H9 (cell line): ENCODE measurements around the gene TMCO4. TPM values are rescaled to one million over a fixed set of nuclear protein-coding genes. Genes with fewer than 3 reads are reported as not detected.

Source experiments
- DNase-seq: peaks from one replicate; pipeline ENCODE4 v3.0.0-alpha.2; 2017
- H2AFZ ChIP-seq: one replicate; pipeline ENCODE4 v1.6.1; 2013; ENCODE audit warnings: mild to moderate bottlenecking, low read length, control low read depth, moderate library complexity
- H2AK5ac ChIP-seq: 2 replicates; pipeline ENCODE4 v1.6.1; 2013; ENCODE audit warnings: low read length, control low read depth, mixed read lengths; ENCODE audit not compliant: insufficient read length
- H2BK120ac ChIP-seq: one replicate; pipeline ENCODE4 v1.6.1; 2013; ENCODE audit warnings: low read depth, mild to moderate bottlenecking, low read length, control low read depth, inconsistent platforms; ENCODE audit not compliant: poor library complexity, severe bottlenecking
- H2BK12ac ChIP-seq: 2 replicates; pipeline ENCODE4 v1.6.1; 2013; ENCODE audit warnings: low read length, control low read depth, mixed read lengths, low read depth; ENCODE audit not compliant: insufficient read length
- H2BK15ac ChIP-seq: 2 replicates; pipeline ENCODE4 v1.6.1; 2013; ENCODE audit warnings: low read depth, low read length, control low read depth
- H2BK20ac ChIP-seq: one replicate; pipeline ENCODE4 v1.6.1; 2013; ENCODE audit warnings: low read depth, mild to moderate bottlenecking, low read length, control low read depth, inconsistent platforms; ENCODE audit not compliant: poor library complexity, severe bottlenecking
- H2BK5ac ChIP-seq: 2 replicates; pipeline ENCODE4 v1.6.1; 2013; ENCODE audit warnings: low read length, control low read depth, mixed read lengths; ENCODE audit not compliant: insufficient read length
- H3K14ac ChIP-seq: 2 replicates; pipeline ENCODE4 v1.6.1; 2013; ENCODE audit warnings: low read length, control low read depth; ENCODE audit not compliant: insufficient read depth
- H3K18ac ChIP-seq: 2 replicates; pipeline ENCODE4 v1.6.1; 2013; ENCODE audit warnings: low read depth, mild to moderate bottlenecking, mixed read lengths, low read length, control low read depth; ENCODE audit not compliant: insufficient read length
- H3K23ac ChIP-seq: 2 replicates; pipeline ENCODE4 v1.6.1; 2013; ENCODE audit warnings: low read length, control low read depth, mixed read lengths, low read depth; ENCODE audit not compliant: insufficient read length
- H3K23me2 ChIP-seq: 2 replicates; pipeline ENCODE4 v1.6.1; 2013; ENCODE audit warnings: low read depth, mild to moderate bottlenecking, mixed read lengths, low read length, control low read depth; ENCODE audit not compliant: insufficient read length, poor library complexity, severe bottlenecking
- H3K27ac ChIP-seq: 2 replicates; pipeline ENCODE4 v1.5.1; 2013; ENCODE audit warnings: low read length, control low read depth, mixed read lengths, low read depth; ENCODE audit not compliant: insufficient read length
- H3K27me3 ChIP-seq: 2 replicates; pipeline ENCODE4 v1.6.1; 2013; ENCODE audit warnings: low read length, control low read depth, inconsistent platforms; ENCODE audit not compliant: insufficient read depth
- H3K4ac ChIP-seq: 2 replicates; pipeline ENCODE4 v1.6.1; 2013; ENCODE audit warnings: low read depth, mild to moderate bottlenecking, control low read depth, inconsistent platforms, low read length, moderate library complexity
- H3K4me1 ChIP-seq: 2 replicates; pipeline ENCODE4 v1.6.1; 2013; ENCODE audit warnings: low read length, control low read depth, inconsistent platforms; ENCODE audit not compliant: insufficient read depth
- H3K4me2 ChIP-seq: 2 replicates; pipeline ENCODE4 v1.6.1; 2013; ENCODE audit warnings: low read length, control low read depth, mixed read lengths; ENCODE audit not compliant: insufficient read length, insufficient read depth
- H3K56ac ChIP-seq: 2 replicates; pipeline ENCODE4 v1.6.1; 2013; ENCODE audit warnings: low read depth, mild to moderate bottlenecking, mixed read lengths, low read length, control low read depth; ENCODE audit not compliant: insufficient read length
- H3K79me1 ChIP-seq: 2 replicates; pipeline ENCODE4 v1.6.1; 2013; ENCODE audit warnings: low read depth, mild to moderate bottlenecking, moderate library complexity, low read length, control low read depth, inconsistent platforms; ENCODE audit not compliant: insufficient read depth, poor library complexity, severe bottlenecking
- H3K79me2 ChIP-seq: 2 replicates; pipeline ENCODE4 v1.6.1; 2013; ENCODE audit warnings: low read length, control low read depth, inconsistent platforms; ENCODE audit not compliant: insufficient read depth
- H3K9ac ChIP-seq: 2 replicates; pipeline ENCODE4 v1.6.1; 2013; ENCODE audit warnings: low read length, control low read depth, mixed read lengths; ENCODE audit not compliant: insufficient read length; ENCODE audit errors: extremely low read depth
- H3K9me3 ChIP-seq: one replicate; pipeline ENCODE4 v1.6.1; 2013; ENCODE audit warnings: low read depth, low read length, inconsistent platforms; ENCODE audit not compliant: control insufficient read depth
- H3T11ph ChIP-seq: one replicate; pipeline ENCODE4 v1.6.1; 2013; ENCODE audit warnings: mild to moderate bottlenecking, low read length, control low read depth, inconsistent platforms
- H4K20me1 ChIP-seq: one replicate; pipeline ENCODE4 v1.6.1; 2013; ENCODE audit not compliant: control insufficient read depth, insufficient read length, insufficient read depth
- H4K5ac ChIP-seq: 2 replicates; pipeline ENCODE4 v1.6.1; 2013; ENCODE audit warnings: low read depth, mild to moderate bottlenecking, mixed read lengths, low read length, control low read depth; ENCODE audit not compliant: insufficient read length
- H4K8ac ChIP-seq: replicated peaks from 2 replicates; pipeline ENCODE4 v1.6.1; 2013; ENCODE audit warnings: low read length, control low read depth, mixed read lengths, low read depth; ENCODE audit not compliant: insufficient read length
- H4K91ac ChIP-seq: 2 replicates; pipeline ENCODE4 v1.6.1; 2013; ENCODE audit warnings: low read depth, mild to moderate bottlenecking, moderate library complexity, mixed read lengths, low read length, control low read depth; ENCODE audit not compliant: insufficient read length
- H3K27ac Mint-ChIP-seq, 3 experiments: 2 replicates in 2 of 3; 3 replicates in 1 of 3; pipeline ENCODE4 v1.8.0; 2020 to 2021; ENCODE audit warnings: mixed read lengths in 3 of 3, mild to moderate bottlenecking in 1 of 3, moderate library complexity in 1 of 3
- H3K27me3 Mint-ChIP-seq: 2 replicates; pipeline ENCODE4 v1.8.0; 2021; ENCODE audit warnings: low read depth, mild to moderate bottlenecking, moderate library complexity, mixed read lengths
- H3K36me3 Mint-ChIP-seq, 3 experiments: 2 replicates in 2 of 3; 3 replicates in 1 of 3; pipeline ENCODE4 v1.8.0; 2020 to 2021; ENCODE audit warnings: low read depth in 3 of 3, mixed read lengths in 3 of 3; ENCODE audit not compliant: insufficient read depth in 1 of 3
- H3K4me1 Mint-ChIP-seq, 2 experiments: 2 replicates each; pipeline ENCODE4 v1.8.0; 2020; ENCODE audit warnings: mixed read lengths in 2 of 2
- H3K4me3 Mint-ChIP-seq, 2 experiments: 2 replicates in 1 of 2; 3 replicates in 1 of 2; pipeline ENCODE4 v1.8.0; 2020 to 2021; ENCODE audit warnings: mild to moderate bottlenecking in 2 of 2, mixed read lengths in 2 of 2, moderate library complexity in 1 of 2
- H3K9me3 Mint-ChIP-seq, 2 experiments: 2 replicates in 1 of 2; 3 replicates in 1 of 2; pipeline ENCODE4 v1.8.0; 2020; ENCODE audit warnings: mild to moderate bottlenecking in 2 of 2, mixed read lengths in 2 of 2, moderate library complexity in 1 of 2
- CTCF ChIP-seq: fragments of 200-600 bp; sonication (generic); conservative IDR thresholded peaks from 3 replicates; pipeline ENCODE4 v1.8.0; 2021; ENCODE audit warnings: antibody characterized with exemption, mild to moderate bottlenecking
- WGBS: extraction: QIAGEN DNeasy Blood & Tissue Kit; methylation state at CpG from one replicate; pipeline ENCODE4 v1.1.7; 2013; ENCODE audit warnings: missing lambda C conversion rate, low lambda C conversion rate, mixed read lengths; ENCODE audit not compliant: insufficient read length; ENCODE audit errors: extremely low coverage; 5-methylcytosine and 5-hydroxymethylcytosine counted together
- total RNA-seq: library from RNA; stranded (reverse); gene quantifications from 2 replicates; pipeline ENCODE4 v1.2.1, GENCODE V29; 2021

The TMCO4 gene
- total RNA-seq, 1 experiment from 2014 or later: 4.0 TPM

- no peak overlapping the region for H3K56ac ChIP-seq
- H3K27ac ChIP-seq: no peak overlapping the region
- no peak overlapping the region for H2BK15ac ChIP-seq
- no peak overlapping the region for H3T11ph ChIP-seq
- H2BK20ac ChIP-seq: no peak overlapping the region
- H3K4me1 ChIP-seq: peaks cover 3% of the 10 kb centered on the region; the same call in 1 of the 2 replicates
- H3K9me3 ChIP-seq: no peaks in the 10 kb centered on the region
- H2BK5ac ChIP-seq: no peak overlapping the region
- H3K14ac ChIP-seq: no peak overlapping the region
- H3K9me3 Mint-ChIP-seq: peaks cover 0 to 3% of the 10 kb centered on the region in 2 experiments; a peak in 1 of 5 replicates
- WGBS: no CpG with 5 or more reads among the region's 5 CpGs
- no peak overlapping the region for H3K18ac ChIP-seq
- H3K79me1 ChIP-seq: no peaks in the 10 kb centered on the region
- no peaks in the 10 kb centered on the region; the same call in 1 of the 2 replicates for H3K27me3 ChIP-seq
- H3K23me2 ChIP-seq: no peaks in the 10 kb centered on the region
- no peak overlapping the region for H3K9ac ChIP-seq
- DNase-seq: no peak
- no peaks in the 10 kb centered on the region for H3K79me2 ChIP-seq
- H2BK12ac ChIP-seq: no peak overlapping the region
- H3K23ac ChIP-seq: no peak overlapping the region
- no peak overlapping the region for H3K4ac ChIP-seq
- H3K36me3 Mint-ChIP-seq: no peaks in the 10 kb centered on the region; a peak in 1 of 7 replicates
- H4K91ac ChIP-seq: no peak overlapping the region
- no peak overlapping the region for H3K27ac Mint-ChIP-seq
- H3K4me1 Mint-ChIP-seq: peaks cover 22 to 28% of the 10 kb centered on the region in 2 experiments
- no peak overlapping the region for H2AK5ac ChIP-seq
- H3K4me3 Mint-ChIP-seq: no peak overlapping the region
- peaks cover 7% of the 10 kb centered on the region for H3K27me3 Mint-ChIP-seq
- H4K20me1 ChIP-seq: no peaks in the 10 kb centered on the region
- H2AFZ ChIP-seq: no peak overlapping the region
- no peak overlapping the region for H4K5ac ChIP-seq
- no peak for TF ChIP-seq CTCF
- no peak overlapping the region for H4K8ac ChIP-seq
- H3K4me2 ChIP-seq: no peak overlapping the region
- no peak overlapping the region for H2BK120ac ChIP-seq
These were observed 24.3 kb upstream of the TMCO4 start for GRCh38 chr1:19824036-19824435.
